Transverse colon (tissue), 4 donors: Measurements from ENCODE around the gene PXK.

ENCODE experiments used
- CTCF ChIP-seq, 5 experiments: fragments of 200-600 bp in 3 of 5; fragments of 450-650 bp in 2 of 5; sonication (generic) in 3 of 5; IDR thresholded peaks; 1 replicate in 2 of 5; 2 replicates in 3 of 5; pipeline ENCODE4 v1.5.1; 2016 to 2017; ENCODE audit warnings: antibody characterized with exemption in 5 of 5, inconsistent platforms in 3 of 5, mild to moderate bottlenecking in 2 of 5, moderate library complexity in 1 of 5
- POLR2A ChIP-seq: fragments of 450-650 bp; IDR thresholded peaks from one replicate; pipeline ENCODE4 v1.6.1; 2016; ENCODE audit warnings: antibody characterized with exemption, mild to moderate bottlenecking, moderate library complexity
- POLR2AphosphoS5 ChIP-seq, 3 donors: sonication (generic); formaldehyde crosslinking; IDR thresholded peaks; one replicate each; pipeline ENCODE4 v1.6.1; 2016; ENCODE audit warnings: antibody characterized with exemption in 3 of 3

- TF ChIP-seq POLR2AphosphoS5 (IDR thresholded peaks at IDR 0.05), result no peak
- TF ChIP-seq CTCF (IDR thresholded peaks at IDR 0.05), result no peak
- no peak for TF ChIP-seq POLR2A
Observed at GRCh38 chr3:58411851-58412830, 79.4 kb downstream of the PXK start.
